GM21723 (cell line): ENCODE results near the gene CHID1.

Experiments used
- ATAC-seq: cut with Tn5 transposase; IDR thresholded peaks from one replicate; pipeline ENCODE4 v1.9.1; 2021; ENCODE audit warnings: mild to moderate bottlenecking, moderate library complexity; ENCODE audit not compliant: unreplicated experiment

Gene CHID1

GRCh38 chr11:850775-851763 is 59.5 kb downstream of the CHID1 start:
- ATAC-seq: no peak

GRCh38 chr11:849951-850774 is 60.4 kb downstream of the CHID1 start:
- ATAC-seq: no peak

GRCh38 chr11:849104-849824 is 61.3 kb downstream of the CHID1 start:
- ATAC-seq: no peak

GRCh38 chr11:848380-848931 is 62.2 kb downstream of the CHID1 start:
- no peak for ATAC-seq

- ATAC-seq: no peak
These were observed 62.7 kb downstream of the CHID1 start for GRCh38 chr11:847876-848275.

GRCh38 chr11:846496-847098 is 64.0 kb downstream of the CHID1 start:
- ATAC-seq: no peak

- ATAC-seq: no peak
These were observed 64.6 kb downstream of the CHID1 start for GRCh38 chr11:845872-846495.

- ATAC-seq: no peak
These were observed 65.6 kb downstream of the CHID1 start for GRCh38 chr11:844693-845644.

GRCh38 chr11:843818-844692 is 66.6 kb downstream of the CHID1 start:
- ATAC-seq: no peak

GRCh38 chr11:843086-843734 is 67.4 kb downstream of the CHID1 start:
- no peak for ATAC-seq

- peak; percentile 63 for ATAC-seq
These were observed 68.1 kb downstream of the CHID1 start, which contains the start of the genes POLR2L and TSPAN4 for GRCh38 chr11:842370-843002. TSS of gene POLR2L (minus strand) at chr11:842529. CDS start at chr11:842508, 21 bp downstream. TSS of gene TSPAN4 (plus strand) at chr11:842852. CDS start at chr11:850305, 7,453 bp downstream.

GRCh38 chr11:841981-842369 is 68.6 kb downstream of the CHID1 start:
- peak; percentile 32 for ATAC-seq

GRCh38 chr11:839875-840617 is 70.6 kb downstream of the CHID1 start:
- no peak for ATAC-seq

GRCh38 chr11:839280-839623 is 71.4 kb downstream of the CHID1 start:
- ATAC-seq: no peak

GRCh38 chr11:838441-839279 is 72.0 kb downstream of the CHID1 start:
- ATAC-seq: no peak
